Activated T-cell treated with anti-CD3 and anti-CD28 coated beads for 1 hour (primary cell): ENCODE results near the gene CYP2A7.
A peak's percentile ranks its signal among the peaks of the same experiment; 100 is the strongest.
"Not testable (repeated sequence)": the region's sequence is repeated elsewhere in the genome, so short reads cannot be mapped to it uniquely, and the experiment has no call there.

Source experiments
- DNase-seq: peaks from one replicate; pipeline ENCODE4 v3.0.0-alpha.2; 2020; ENCODE audit warnings: low read depth

Gene CYP2A7

GRCh38 chr19:40896843-40897789 is 15.1 kb upstream of the CYP2A7 start:
- DNase-seq: not testable (repeated sequence)

DNA sequence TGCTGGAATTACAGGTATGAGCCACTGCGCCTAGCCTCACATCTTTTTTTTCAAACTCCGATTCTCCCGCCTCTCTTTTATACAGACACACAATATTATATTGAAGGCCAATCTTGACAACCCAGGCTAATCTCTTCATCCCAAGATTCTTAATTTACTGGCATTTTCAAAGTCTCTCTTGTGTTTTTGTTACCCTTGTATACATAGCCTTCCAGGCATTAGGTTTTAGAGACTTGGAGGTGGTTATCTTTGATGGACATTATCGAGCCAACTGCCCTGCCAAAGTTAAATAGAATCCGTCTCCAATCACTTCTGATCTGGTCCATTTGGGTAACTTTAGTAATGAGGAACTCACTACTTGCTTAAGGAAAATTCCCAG is 14.4 kb upstream of the CYP2A7 start:
- DNase-seq: no peak

- no peak for DNase-seq
Measured at GRCh38 chr19:40893112-40893511, 11.1 kb upstream of the CYP2A7 start.

DNA sequence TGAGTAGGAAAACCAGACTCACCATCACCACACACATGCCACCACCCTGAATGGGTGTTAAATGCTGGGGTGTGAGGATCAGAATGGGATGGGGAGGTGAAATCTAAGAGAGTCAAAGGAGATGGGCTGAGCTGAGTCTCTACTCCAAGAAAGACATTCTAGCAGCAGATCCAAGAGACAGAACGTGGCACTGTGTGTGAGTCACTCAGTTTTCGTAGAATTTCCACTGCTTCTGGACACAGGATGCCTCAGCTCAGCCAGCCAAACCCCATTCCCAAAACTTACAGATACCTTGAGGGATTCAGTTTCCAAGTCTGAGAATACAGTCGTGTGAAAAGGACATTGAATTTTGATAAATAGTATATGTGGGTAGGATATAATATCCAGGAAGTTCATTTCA is 7.3 kb upstream of the CYP2A7 start:
- no peak for DNase-seq

DNA sequence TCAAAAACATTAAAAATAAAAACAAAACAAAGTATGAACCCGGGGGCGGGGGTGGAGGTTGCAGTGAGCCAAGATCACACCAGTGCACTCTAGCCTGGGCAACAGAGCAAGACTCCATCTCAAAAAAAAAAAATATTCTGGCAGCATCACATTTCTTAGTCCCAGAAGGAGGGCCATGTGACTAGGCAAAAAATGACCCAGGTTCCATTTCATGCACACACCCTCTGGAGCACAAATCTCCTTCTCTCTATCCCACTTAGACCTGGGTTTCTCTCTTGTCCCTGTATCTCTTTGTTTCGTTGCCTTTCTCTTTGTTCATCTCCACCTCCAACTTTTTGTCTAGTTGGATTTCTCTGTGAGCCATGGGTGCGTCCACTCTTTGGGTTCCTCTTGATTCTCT is 6.2 kb upstream of the CYP2A7 start:
- DNase-seq: no peak

DNA sequence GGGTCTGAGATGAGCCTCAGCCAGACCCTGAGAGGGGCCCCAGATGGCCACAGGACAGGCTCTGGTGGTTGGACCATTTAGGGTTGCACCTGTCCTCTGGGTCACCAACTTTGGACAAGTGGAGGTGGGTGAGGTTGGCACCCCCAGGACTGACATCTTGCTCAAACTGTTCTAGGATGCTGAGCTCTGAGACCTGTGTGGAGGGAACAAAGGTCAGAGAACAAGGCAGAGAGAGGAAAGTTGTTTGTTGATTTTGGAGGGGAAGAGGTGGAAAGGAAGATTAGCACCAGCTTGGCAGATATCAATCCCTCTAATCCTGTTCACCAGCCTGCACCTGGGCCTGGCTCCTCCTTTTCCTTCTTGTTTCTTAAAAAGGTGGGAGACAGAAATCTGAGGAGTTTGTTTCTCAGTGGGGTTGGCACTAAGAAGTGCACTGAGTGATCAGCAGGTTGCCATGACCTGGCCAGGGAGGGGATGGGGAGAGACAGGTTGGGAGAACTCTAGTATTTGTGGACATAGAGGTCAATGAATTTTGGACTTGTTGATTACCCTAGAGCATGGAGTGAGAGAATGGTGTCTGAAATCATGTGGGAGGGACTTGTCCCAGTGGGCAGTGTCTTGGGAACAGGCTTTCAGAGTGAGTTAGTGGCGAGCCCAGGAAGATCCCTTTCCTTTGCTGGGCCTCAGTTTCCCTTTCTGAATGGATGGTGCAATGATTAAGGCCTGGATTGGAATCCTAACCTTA is 2.3 kb upstream of the CYP2A7 start:
- DNase-seq: not testable (repeated sequence)

GRCh38 chr19:40879349-40879748 is 2.7 kb downstream of the CYP2A7 start:
- not testable (repeated sequence) for DNase-seq

DNA sequence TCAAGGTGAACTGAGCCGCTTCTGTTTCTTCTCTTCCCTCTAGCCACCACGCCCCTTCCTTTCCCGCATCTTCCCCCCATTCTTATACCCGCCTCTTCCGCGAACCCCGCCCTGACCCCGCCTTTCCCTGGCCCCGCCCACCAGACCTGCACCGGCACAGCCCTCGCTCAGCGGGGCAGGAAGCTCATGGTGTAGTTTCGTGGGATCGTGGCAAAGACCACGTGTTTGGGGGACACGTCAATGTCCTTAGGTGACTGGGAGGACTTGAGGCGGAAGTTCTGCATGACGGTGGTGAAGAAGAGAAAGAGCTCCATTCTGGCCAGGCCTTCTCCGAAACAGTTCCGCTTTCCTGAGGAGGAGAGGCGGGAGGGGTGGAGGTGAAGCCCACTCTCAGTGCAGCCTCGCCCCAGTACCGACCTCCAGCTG is 6.5 kb downstream of the CYP2A7 start:
- DNase-seq: peak; percentile 74

DNA sequence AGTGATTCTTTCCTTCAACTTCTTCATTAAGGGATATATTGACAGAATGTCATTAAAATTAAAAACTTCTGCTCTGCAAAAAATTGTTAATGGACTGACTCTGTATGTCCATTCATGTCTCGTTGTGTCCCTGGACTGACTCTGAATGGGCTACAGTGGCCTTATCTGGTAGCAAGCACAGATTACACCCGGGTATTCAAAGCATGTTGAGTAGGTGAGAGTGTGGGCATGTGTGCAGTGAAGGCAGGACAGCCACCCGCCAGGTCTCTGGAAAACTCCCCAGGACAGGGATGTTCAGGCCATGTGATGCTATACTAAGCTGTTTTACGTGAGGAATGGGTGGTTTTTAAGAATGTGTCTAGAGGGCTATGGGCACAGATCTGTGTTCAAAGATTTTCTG is 7.2 kb downstream of the CYP2A7 start:
- not testable (repeated sequence) for DNase-seq

GRCh38 chr19:40873873-40874272 is 8.2 kb downstream of the CYP2A7 start:
- DNase-seq: not testable (repeated sequence)

DNA sequence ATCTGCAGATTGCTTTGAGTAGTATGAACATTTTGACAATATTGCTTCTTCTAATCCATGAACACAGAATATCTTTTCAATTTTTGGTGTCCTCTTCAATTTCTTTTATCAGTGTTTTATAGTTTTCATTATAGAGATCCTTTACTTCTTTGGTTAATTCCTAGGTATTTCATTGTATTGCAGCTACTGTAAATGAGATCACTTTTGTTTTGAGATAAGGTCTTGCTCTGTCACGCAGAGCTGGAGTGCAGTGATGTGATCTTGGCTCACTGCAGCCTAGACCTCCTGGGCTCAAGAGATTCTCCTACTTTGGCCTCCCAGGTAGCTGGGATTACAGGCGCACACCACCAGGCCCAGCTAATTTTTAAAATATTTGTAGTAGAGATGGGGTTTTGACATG is 9.8 kb downstream of the CYP2A7 start:
- no peak for DNase-seq

GRCh38 chr19:40867701-40868100 is 14.3 kb downstream of the CYP2A7 start:
- DNase-seq: no peak

GRCh38 chr19:40864739-40865496 is 17.1 kb downstream of the CYP2A7 start:
- not testable (repeated sequence) for DNase-seq

DNA sequence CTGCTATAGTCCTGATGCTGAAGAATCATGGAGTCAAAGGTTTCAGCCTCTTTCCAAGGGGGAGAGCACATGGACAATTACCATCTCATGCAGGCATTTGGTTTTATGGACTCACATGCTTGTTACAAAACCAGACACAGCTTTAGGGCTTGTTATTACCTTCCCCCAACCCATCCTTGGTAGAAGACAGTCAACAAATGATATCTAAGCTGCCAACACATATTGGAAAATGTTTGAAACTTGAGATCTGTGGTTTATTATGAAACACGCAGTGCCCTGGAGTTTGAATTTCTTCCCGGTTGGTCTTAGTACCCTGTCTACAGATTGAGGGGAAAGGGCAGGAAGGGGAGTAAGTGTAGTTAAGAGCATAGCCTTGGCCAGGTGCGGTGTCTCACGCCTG is 19.2 kb downstream of the CYP2A7 start:
- no peak for DNase-seq

DNA sequence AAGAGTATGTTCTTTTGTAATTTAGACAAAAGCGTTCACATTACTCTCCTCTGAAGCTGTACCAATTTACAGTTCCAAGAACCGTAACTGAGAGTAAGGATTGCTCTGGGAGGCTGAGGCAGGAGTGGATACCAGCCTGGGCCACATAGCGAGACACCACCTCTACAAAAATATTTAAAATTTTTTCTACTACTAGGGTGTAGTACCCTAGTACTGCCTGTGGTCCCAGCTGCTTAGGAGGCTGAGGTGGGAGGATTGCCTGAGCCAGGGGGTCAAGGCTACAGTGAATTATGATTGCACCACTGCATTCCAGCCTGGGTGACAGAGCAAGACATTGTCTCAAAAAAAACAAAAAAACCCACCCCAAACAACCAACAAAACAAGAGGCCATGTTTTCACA is 19.7 kb downstream of the CYP2A7 start:
- DNase-seq: no peak

DNA sequence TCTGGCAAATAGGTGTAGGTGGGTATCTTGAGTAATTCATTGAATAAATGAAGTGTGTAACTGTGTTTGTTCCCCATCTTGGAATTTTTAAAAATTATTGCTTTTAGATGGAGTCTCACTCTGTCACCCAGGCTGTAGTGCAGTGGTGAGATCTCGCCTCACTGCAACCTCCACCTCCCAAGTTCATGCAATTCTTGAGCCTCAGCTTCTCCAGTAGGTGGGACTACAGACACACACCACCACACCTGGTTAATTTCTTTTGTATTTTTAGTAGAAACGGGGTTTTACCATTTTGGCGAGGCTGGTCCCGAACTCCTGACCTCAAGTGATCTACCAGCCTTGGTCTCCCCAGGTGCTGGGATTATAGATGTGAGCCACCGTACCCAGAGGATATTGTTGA is 23.9 kb downstream of the CYP2A7 start:
- DNase-seq: no peak

DNA sequence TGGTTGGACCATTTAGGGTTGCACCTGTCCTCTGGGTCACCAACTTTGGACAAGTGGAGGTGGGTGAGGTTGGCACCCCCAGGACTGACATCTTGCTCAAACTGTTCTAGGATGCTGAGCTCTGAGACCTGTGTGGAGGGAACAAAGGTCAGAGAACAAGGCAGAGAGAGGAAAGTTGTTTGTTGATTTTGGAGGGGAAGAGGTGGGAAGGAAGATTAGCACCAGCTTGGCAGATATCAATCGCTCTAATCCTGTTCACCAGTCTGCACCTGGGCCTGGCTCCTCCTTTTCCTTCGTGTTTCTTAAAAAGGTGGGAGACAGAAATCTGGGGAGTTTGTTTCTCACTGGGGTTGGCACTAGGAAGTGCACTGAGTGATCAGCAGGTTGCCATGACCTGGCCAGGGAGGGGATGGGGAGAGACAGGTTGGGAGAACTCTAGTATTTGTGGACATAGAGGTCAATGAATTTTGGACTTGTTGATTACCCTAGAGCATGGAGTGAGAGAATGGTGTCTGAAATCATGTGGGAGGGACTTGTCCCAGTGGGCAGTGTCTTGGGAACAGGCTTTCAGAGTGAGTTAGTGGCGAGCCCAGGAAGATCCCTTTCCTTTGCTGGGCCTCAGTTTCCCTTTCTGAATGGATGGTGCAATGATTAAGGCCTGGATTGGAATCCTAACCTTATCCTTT is 29.4 kb downstream of the CYP2A7 start:
- not testable (repeated sequence) for DNase-seq

DNA sequence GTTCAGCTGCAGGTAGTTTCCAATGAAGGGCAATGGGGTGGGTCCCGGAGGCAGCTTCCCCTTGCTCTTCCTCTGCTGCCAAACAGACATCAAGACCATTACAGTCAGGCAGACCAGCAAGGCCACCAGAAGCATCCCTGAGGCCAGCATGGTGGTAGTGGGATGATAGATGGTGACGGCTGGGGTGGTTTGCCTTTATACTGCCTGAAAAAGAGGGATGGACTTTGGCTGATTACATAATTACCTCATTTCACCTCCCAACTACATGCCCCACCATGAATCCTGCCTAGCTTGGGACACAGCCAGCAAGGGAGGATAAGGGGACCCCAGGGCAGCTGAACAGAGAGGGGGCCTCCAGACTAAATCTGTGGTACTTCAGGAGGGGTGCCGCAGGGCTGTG is 31.8 kb downstream of the CYP2A7 start, which contains the start of gene CYP2A6:
Gene CYP2A6 (minus strand): TSS at position 171 of the 400 bp plus-strand sequence. CDS start 21 bp downstream, at position 150.
- not testable (repeated sequence) for DNase-seq

DNA sequence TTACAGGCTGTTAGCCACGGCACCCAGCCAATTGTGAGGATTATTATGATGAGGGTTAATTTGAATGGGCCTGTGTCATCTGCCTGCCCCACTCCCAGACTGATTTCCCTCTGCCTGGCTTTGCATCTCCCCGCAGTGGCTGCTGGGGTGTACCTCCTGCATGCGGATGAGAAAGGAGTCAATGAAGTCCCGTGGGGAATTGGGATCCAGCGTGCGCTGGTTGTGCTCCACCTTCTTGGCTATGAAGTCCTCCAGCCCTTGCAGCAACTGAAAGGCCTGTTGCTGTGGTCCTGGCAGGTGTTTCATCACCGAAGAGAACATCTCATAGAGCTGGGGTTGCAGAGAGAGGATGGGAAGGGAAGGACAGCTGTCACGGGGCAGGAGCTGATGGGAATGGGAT is 35.3 kb downstream of the CYP2A7 start:
- not testable (repeated sequence) for DNase-seq

DNA sequence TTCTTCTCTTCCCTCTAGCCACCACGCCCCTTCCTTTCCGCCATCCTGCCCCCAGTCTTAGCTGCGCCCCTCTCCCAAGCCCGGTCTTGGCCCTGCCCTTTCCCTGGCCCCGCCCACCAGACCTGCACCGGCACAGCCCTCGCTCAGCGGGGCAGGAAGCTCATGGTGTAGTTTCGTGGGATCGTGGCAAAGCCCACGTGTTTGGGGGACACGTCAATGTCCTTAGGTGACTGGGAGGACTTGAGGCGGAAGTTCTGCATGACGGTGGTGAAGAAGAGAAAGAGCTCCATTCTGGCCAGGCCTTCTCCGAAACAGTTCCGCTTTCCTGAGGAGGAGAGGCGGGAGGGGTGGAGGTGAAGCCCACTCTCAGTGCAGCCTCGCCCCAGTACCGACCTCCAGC is 38.4 kb downstream of the CYP2A7 start:
- DNase-seq: peak; percentile 64

- not testable (repeated sequence) for DNase-seq
Measured at GRCh38 chr19:40842997-40843652, 38.9 kb downstream of the CYP2A7 start.
